Measurements from ENCODE around the gene CCNQ. TPM values are rescaled to one million over a fixed set of nuclear protein-coding genes. Genes with fewer than 3 reads are reported as not detected.

CCNQ gene
- total RNA-seq, 1 experiment from 2014 or later, result 33.9 TPM

DNA sequence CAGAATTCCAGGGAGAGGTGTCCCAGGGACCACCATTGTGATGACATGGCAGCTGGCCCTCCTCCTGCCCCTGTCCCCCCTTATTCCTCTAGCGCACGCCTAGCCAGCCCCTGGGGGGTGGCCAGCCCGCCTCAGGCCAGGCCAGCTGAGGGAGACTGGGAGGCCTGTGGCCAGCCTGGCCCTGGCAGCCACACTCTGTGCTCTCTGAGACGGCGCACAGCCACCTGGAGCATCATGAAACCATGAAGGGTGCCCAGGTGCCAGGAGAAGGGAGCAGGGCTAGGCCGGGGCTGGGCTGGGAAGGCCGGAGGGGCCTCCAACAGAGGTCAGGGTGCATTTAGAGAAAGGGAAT lies 33.6 kb upstream of the CCNQ start:
- Histone ChIP-seq H3K4me3 (no peak overlapping the region), H3K4me1 (replicated peaks; ENCODE audit: insufficient read depth) (no peaks in the 10 kb centered on the region), H3F3A (ENCODE audit: insufficient read depth, low read depth) (no peaks in the 10 kb centered on the region), H3K27ac (no peak overlapping the region), H4K20me1 (ENCODE audit: insufficient read depth) (no peaks in the 10 kb centered on the region), H3K9me3 (ENCODE audit: insufficient read depth, low read depth) (no peaks in the 10 kb centered on the region), H3K79me2 (ENCODE audit: low read depth) (no peaks in the 10 kb centered on the region), H3K9me2 (ENCODE audit: insufficient read depth) (no peaks in the 10 kb centered on the region), H3K36me3 (ENCODE audit: low read depth) (no peaks in the 10 kb centered on the region), H3K4me2 (no peak overlapping the region), H3K27me3 (ENCODE audit: insufficient read depth, low read depth) (peaks cover 84% of the 10 kb centered on the region), H2AFZ (no peak overlapping the region)
- ChIA-PET CTCF (no interaction called here), POLR2A (ENCODE audit: unreplicated experiment) (no interaction called here)
- intact Hi-C loops (cut with micrococcal nuclease; ENCODE audit: unreplicated experiment), result no loop called here
- TF ChIP-seq EZH2 (IDR thresholded peaks at IDR 0.05; ENCODE audit: low read depth), result no peak
- TF ChIP-seq, protein P1, sequence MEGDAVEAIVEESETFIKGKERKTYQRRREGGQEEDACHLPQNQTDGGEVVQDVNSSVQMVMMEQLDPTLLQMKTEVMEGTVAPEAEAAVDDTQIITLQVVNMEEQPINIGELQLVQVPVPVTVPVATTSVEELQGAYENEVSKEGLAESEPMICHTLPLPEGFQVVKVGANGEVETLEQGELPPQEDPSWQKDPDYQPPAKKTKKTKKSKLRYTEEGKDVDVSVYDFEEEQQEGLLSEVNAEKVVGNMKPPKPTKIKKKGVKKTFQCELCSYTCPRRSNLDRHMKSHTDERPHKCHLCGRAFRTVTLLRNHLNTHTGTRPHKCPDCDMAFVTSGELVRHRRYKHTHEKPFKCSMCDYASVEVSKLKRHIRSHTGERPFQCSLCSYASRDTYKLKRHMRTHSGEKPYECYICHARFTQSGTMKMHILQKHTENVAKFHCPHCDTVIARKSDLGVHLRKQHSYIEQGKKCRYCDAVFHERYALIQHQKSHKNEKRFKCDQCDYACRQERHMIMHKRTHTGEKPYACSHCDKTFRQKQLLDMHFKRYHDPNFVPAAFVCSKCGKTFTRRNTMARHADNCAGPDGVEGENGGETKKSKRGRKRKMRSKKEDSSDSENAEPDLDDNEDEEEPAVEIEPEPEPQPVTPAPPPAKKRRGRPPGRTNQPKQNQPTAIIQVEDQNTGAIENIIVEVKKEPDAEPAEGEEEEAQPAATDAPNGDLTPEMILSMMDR (conservative IDR thresholded peaks at IDR 0.05), result no peak
- BruUV-seq (replicated peaks), result no TSS peak
- no peak for DNase-seq

DNA sequence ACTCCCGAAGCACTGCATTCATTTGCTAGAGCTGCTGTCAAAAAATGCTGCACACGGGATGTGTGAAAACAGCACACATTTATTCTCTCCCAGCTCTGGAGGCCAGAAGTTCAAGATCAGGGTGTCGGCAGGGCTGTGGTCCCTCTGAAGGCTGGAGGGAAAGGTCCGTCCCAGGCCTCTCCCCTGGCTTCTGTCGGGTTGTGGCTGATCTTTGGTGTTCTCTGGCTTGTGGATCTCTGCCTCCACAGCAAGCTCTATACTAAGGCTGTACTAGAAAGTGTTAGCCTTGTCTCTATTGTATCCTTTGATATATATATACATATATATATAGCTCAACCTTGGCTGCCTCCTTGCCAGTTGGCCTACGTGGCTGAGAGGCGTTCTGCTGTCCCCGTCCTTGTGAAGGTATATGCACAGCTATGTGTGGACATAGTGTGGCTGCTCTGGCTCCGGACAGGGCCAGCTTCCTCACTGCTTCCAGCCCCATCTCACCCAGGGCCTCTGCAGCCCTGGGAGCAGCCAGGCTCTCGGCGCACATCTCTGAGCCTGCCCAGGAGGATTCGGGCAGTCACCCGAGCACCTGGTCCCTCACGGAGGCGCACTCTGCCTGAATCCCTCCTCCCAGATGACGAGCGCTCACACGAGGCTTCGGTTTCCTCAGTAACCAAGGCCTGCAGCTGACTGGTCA lies 33.1 kb upstream of the CCNQ start:
- Histone ChIP-seq H3K4me1 (replicated peaks; ENCODE audit: insufficient read depth) (no peaks in the 10 kb centered on the region), H3K36me3 (ENCODE audit: low read depth) (no peaks in the 10 kb centered on the region), H3F3A (ENCODE audit: insufficient read depth, low read depth) (no peaks in the 10 kb centered on the region), H3K4me2 (no peak overlapping the region), H3K9me3 (ENCODE audit: insufficient read depth, low read depth) (no peaks in the 10 kb centered on the region), H3K27me3 (ENCODE audit: insufficient read depth, low read depth) (peaks cover 82% of the 10 kb centered on the region), H3K4me3 (no peak overlapping the region), H3K79me2 (ENCODE audit: low read depth) (no peaks in the 10 kb centered on the region), H3K27ac (no peak overlapping the region), H2AFZ (no peak overlapping the region), H3K9me2 (ENCODE audit: insufficient read depth) (no peaks in the 10 kb centered on the region), H4K20me1 (ENCODE audit: insufficient read depth) (no peaks in the 10 kb centered on the region)
- TF ChIP-seq, protein P1 (conservative IDR thresholded peaks at IDR 0.05), result no peak
- no peak for TF ChIP-seq EZH2 (IDR thresholded peaks at IDR 0.05; ENCODE audit: low read depth)
- ChIA-PET POLR2A (ENCODE audit: unreplicated experiment) (no interaction called here), CTCF (no interaction called here)
- DNase-seq, result no peak
- intact Hi-C loops (cut with micrococcal nuclease; ENCODE audit: unreplicated experiment), result no loop called here
- no TSS peak for BruUV-seq (replicated peaks)

DNA sequence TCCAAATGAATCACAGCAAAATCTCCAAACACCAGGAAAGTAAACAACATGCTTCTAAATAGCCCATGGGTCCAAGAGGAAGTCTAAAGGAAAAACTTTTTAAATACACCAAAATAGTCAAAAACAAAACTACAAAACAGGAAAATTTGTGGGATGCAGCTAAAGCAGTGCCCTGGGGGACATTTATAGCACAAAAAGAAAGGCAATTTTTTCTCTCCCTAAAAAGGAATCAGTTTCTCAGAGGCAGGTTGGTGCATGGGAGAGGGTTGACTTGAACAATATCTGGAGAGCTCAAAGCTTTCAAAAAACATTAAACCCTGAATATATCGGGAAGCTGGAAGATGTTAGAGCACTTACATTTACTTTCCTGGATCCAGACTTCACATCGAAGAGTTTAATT lies 32.4 kb upstream of the CCNQ start:
- no peaks in the 10 kb centered on the region for H3K9me2 ChIP-seq (ENCODE audit: insufficient read depth)
- H2AFZ ChIP-seq, result no peak overlapping the region
- POLR2A ChIA-PET (ENCODE audit: unreplicated experiment), result no interaction called here
- no TSS peak for BruUV-seq (replicated peaks)
- no peaks in the 10 kb centered on the region for H3K4me1 ChIP-seq (replicated peaks; ENCODE audit: insufficient read depth)
- intact Hi-C loops (cut with micrococcal nuclease; ENCODE audit: unreplicated experiment), result no loop called here
- H3F3A ChIP-seq (ENCODE audit: insufficient read depth, low read depth), result no peaks in the 10 kb centered on the region
- H3K36me3 ChIP-seq (ENCODE audit: low read depth), result no peaks in the 10 kb centered on the region
- H3K9me3 ChIP-seq (ENCODE audit: insufficient read depth, low read depth), result no peaks in the 10 kb centered on the region
- peaks cover 78% of the 10 kb centered on the region for H3K27me3 ChIP-seq (ENCODE audit: insufficient read depth, low read depth)
- DNase-seq, result no peak
- no peaks in the 10 kb centered on the region for H3K79me2 ChIP-seq (ENCODE audit: low read depth)
- TF ChIP-seq, protein P1 (conservative IDR thresholded peaks at IDR 0.05), result no peak
- no peak for TF ChIP-seq EZH2 (IDR thresholded peaks at IDR 0.05; ENCODE audit: low read depth)
- no peaks in the 10 kb centered on the region for H4K20me1 ChIP-seq (ENCODE audit: insufficient read depth)
- no peak overlapping the region for H3K4me2 ChIP-seq
- H3K27ac ChIP-seq, result no peak overlapping the region
- no peak overlapping the region for H3K4me3 ChIP-seq
- CTCF ChIA-PET, result interaction anchor here (0.6 kb wide), 1 partner anchor 710 kb away, joined by 8 read pairs; no protein-coding TSS in a partner anchor
